Measurements from ENCODE around the gene FGFBP3.

Gene FGFBP3

GRCh38 chr10:91909117-91909677, at the start of gene FGFBP3:
Gene FGFBP3 (minus strand): TSS chr10:91909486. CDS start chr10:91908969, 517 bp downstream.
- DNase-seq = no peak

GRCh38 chr10:91957091-91957490, 47.8 kb upstream of the FGFBP3 start:
- no peak for DNase-seq

- DNase-seq = no peak
These were observed 45.8 kb upstream of the FGFBP3 start for GRCh38 chr10:91955114-91955513.

DNA sequence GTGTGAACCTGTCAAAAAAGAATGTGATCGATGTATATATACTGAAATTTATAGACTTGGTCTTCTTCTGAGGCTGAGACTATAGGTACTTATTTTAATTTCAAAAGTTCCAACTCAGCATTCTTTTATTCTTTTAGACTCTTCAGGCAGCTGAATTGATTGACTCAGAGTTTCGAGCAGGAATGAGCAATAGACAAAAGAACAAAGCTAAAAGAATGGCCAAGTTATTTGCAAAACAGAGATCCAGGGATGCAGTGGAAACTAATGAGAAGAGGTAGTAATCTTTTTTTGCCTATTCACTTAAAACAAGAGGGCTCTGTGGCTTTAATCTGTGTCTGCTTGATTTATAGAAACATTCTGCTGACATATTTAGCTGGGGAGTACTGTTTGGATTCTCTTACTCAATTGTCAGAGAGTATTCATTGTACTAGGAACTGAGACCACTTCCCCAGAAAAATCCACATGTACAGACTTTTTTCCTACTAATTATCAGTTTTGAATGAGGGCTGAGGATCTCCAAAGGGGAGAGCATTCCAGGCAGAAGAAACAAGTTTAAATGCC, 44.4 kb upstream of the FGFBP3 start:
- no peak for DNase-seq

- no peak for DNase-seq
These were observed 35.8 kb upstream of the FGFBP3 start for GRCh38 chr10:91944880-91945630.

GRCh38 chr10:91941426-91941825, 32.1 kb upstream of the FGFBP3 start:
- no peak for DNase-seq

- DNase-seq = no peak
These were observed 30.4 kb upstream of the FGFBP3 start for GRCh38 chr10:91939653-91940052.

DNA sequence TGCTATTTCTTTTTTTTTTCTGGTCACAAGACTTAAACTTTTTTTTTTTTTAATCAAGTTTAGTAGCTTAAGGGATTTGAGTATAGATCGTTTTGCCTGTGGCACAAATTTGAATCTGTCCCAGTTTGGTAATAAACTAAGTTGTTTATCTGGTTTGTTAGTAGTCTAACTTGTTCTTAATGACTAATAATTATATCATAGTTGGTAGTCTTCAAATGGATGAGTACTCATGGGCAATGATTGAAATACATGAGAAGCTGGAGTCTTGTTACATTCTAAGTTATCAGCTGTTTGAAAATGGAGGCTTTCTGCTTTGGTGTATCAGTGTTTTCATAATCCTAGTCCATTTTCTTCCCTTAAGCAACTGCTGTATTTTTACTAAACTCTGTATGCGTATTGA, 26.6 kb upstream of the FGFBP3 start:
- DNase-seq = no peak

DNA sequence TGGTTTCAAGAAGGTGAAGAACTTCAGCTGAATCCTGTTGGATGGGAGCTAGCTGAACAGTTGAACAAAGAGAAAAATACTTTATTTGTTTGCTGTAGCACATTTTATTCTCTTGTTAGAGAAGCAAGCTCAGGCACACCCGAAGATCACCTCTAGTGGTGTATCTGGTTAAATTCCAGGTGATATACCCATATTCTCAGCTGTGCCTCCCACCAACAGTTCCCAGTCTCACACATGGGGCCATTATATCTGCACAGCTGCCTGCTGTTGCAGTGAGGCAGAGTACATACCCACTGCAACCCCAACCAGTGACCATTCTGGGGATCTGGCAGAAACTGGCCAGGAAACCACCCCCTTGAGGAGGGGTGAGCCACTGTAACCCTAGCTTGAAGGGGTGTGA, 23.5 kb upstream of the FGFBP3 start:
- DNase-seq = no peak

GRCh38 chr10:91931526-91932190, 22.4 kb upstream of the FGFBP3 start:
- no peak for DNase-seq

- DNase-seq = no peak
These were observed 21.7 kb upstream of the FGFBP3 start for GRCh38 chr10:91930939-91931338.

DNA sequence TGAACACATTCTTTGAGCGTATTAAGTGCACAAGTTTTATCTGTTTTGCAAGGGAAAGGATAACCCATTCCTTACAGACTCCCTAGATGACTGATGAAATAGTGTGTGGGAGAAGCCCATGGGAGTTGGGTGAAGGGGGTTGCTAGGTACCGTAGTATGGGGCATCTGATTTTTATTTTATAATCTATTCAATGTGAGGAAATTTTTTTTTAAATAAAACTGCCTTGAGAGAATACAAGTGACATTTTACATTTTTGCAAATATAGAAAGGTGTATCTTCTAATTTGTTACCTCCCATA, 15.7 kb upstream of the FGFBP3 start:
- DNase-seq = no peak

DNA sequence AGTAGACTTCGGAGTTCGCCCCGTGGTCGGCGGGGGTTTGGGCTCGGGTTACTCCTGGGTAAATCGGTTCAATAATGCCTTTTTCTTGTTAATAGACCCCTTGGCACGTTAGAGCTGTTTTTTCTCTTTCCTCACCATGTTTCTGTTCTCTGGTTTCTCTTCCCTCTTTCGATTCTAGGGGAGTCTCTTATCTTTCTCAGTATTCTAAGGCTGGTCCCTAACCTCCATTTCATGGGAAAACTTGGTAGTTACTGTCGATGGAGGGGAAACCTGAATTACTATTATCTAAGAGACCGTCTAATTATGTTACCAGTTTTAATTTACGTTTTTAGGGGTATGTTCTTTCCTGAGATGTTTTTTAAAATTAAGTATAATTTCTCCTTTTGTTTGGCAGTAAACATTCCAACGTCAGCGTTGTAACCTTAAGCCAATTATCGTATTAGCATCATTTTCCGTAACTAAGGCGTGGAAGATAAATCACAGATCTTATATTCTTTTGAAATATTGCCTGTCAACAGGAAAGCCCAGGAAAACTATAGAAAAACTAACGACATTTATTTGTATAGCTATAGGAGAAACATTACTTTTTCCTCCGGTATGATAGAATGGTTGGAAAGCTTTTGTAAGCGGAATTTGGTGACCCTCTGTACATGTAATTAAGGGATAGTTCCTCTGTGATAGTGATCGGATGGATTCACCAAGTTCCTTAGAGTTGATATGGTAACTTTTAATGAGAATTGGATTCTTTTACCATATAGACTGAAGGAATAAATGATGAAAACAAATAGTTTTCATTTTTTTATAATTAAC, 15.1 kb upstream of the FGFBP3 start:
- no peak for DNase-seq

GRCh38 chr10:91923371-91924211, 14.3 kb upstream of the FGFBP3 start, which contains the start of gene BTAF1:
Gene BTAF1 (plus strand): TSS chr10:91923770. CDS start chr10:91924077, 307 bp downstream.
- DNase-seq = peak; percentile 63

- DNase-seq = no peak
These were observed 10.4 kb upstream of the FGFBP3 start for GRCh38 chr10:91919651-91920050.

DNA sequence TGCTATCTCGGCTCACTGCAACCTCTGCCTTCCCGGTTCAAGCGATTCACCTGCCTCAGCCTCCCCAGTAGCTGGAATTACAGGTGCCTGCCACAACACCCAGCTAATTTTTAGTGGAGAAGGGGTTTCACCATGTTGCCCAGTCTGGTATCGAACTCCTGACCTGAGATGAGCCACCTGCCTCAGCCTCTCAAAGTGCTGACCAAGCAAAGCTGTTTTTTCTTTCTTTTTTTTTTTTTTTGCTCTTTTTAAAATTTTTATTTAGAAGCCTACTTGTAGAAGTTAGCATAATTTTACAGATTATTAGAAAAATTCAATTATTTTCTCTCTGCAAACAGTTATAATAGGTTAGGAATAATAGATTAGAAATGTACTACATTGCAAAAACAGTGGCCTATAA, 1.2 kb upstream of the FGFBP3 start:
- DNase-seq = no peak

GRCh38 chr10:91908337-91909116, 759 bp downstream of the FGFBP3 start:
- peak; percentile 73 for DNase-seq

- no peak for DNase-seq
These were observed 1.4 kb downstream of the FGFBP3 start for GRCh38 chr10:91907914-91908336.

- DNase-seq = no peak
These were observed 2.2 kb downstream of the FGFBP3 start for GRCh38 chr10:91907033-91907594.

DNA sequence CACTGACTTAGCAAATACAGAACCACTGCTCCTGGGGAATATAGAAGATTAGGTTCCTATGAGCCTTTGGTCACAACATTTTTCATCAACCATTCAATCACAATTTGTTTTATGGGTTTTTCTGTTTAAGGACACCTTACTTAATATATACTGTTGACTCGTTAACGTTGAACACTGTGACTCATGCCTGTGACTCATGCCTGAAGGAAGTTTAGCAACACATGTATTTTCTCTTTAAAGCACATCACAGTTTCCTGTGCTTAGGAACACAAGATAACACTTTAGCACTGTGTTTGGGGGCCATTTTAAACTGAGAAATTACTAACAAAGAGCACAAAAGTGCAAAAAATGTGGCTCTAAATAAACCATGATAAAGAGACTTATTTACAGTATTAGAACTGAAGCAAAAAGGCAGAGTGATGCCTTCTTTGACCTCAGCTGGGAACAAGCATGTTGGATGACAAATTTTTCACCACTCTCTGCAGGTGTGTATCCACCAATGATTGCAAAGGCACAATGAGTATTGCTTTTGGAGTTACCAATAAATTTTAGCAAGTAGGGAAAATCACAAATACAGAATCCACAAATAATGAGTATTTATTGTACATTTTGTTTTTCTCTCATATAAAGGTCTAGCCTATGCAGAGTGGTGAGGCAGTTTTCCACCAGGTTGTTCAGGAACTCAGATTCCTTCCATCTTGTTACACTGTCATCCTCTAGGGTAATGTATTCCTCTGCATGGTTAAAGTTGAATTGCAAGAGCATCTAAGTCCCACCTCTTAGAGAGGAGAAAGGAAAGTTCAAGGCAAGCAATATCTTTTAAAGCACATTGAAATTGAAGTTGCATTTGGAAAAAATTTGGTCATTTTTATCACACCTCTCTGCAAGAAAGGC, 7.3 kb downstream of the FGFBP3 start:
- DNase-seq = no peak
